Measurements from ENCODE around the gene LYPD8.

The LYPD8 gene

DNA sequence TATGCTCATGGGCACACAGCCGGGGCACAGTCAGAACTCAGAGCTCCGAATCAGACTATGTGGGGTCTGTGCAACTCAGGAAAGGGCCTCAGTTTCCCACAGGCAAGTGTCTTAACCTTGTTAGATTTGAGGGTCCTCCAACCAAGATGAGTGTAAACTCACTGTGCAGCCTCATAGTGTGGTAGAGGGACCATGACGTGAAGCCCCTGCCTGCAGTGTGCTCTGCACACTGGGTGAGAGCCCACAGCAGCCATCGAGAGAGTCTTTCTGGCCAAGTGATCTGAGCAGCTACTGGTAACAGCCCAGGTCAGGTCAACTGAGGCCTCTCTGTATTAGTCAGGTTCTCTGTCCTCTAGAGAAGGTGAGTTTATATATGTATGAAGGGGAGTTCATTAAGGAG lies 592 bp upstream of the LYPD8 start (continued):
- TF ChIP-seq ZNF843 (tag by site-specific recombination; IDR thresholded peaks at IDR 0.05) (no peak), ZNF18 (tag by site-specific recombination; IDR thresholded peaks at IDR 0.05) (no peak), KLF1 (tag by site-specific recombination; IDR thresholded peaks at IDR 0.05) (no peak), ZNF175 (tag by site-specific recombination; IDR thresholded peaks at IDR 0.05) (no peak), ZNF292 (tag by site-specific recombination; IDR thresholded peaks at IDR 0.05; ENCODE audit: borderline replicate concordance, low read depth) (no peak), ZNF518A (tag by site-specific recombination; conservative IDR thresholded peaks at IDR 0.05; ENCODE audit: low read depth) (no peak), BCL11B (tag by site-specific recombination; IDR thresholded peaks at IDR 0.05; ENCODE audit: low read depth) (no peak)

DNA sequence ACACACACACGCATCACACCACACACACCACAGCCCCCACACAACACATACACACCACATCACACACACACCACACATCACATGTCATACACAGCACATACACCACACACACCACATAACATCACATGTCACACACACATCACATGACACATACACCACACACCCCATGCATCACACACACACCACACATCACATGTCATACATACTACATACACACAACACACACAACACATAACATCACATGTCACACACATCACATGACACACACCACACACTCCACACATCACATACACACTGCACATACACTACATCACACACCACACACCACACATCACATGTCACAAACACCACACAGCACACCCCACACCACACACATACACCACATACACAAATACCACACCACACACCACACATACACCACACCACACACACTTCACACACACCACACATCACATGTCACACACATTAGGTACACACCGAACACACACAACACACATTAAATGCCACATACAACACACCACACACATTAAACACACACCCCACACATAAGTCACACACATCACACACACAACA lies 1.8 kb downstream of the LYPD8 start:
- CTCF ChIA-PET = no interaction called here
- POLR2A ChIA-PET = no interaction called here
- H3K36me3 ChIP-seq (ENCODE audit: control insufficient read depth in 2 of 2, insufficient read depth in 1 of 2, low read length in 2 of 2) = no peaks in the 10 kb centered on the region
- H3K27ac ChIP-seq (ENCODE audit: extremely low read depth, low read depth, low read length) = no peak overlapping the region
- H3K4me3 ChIP-seq (ENCODE audit: low read depth, low read length) = no peak overlapping the region
- TF ChIP-seq BCL11A (tag by site-specific recombination; IDR thresholded peaks at IDR 0.05; ENCODE audit: low read depth) = no peak
- TF ChIP-seq ZNF843 (tag by site-specific recombination; IDR thresholded peaks at IDR 0.05) = no peak
- TF ChIP-seq ZNF23 (tag by site-specific recombination; IDR thresholded peaks at IDR 0.05; ENCODE audit: borderline replicate concordance) = no peak
- TF ChIP-seq PRDM6 (tag by site-specific recombination; IDR thresholded peaks at IDR 0.05) = no peak
- no peak for TF ChIP-seq ZNF580 (tag by site-specific recombination; IDR thresholded peaks at IDR 0.05)
- TF ChIP-seq HIC1 (tag by site-specific recombination; IDR thresholded peaks at IDR 0.05) = no peak
- TF ChIP-seq ZNF548 (tag by site-specific recombination; IDR thresholded peaks at IDR 0.05) = no peak
- no peak for TF ChIP-seq ZNF335 (tag by site-specific recombination; conservative IDR thresholded peaks at IDR 0.05)
- no peak for TF ChIP-seq ZNF837 (tag by site-specific recombination; IDR thresholded peaks at IDR 0.05)
- no peaks in the 10 kb centered on the region for H3K9me3 ChIP-seq (ENCODE audit: control insufficient read depth, insufficient read depth, low read depth, low read length)
- H3K4me1 ChIP-seq (ENCODE audit: control insufficient read depth, insufficient read depth, low read length) = no peaks in the 10 kb centered on the region
